Coronary artery (tissue), 2 donors: ENCODE data around the gene LRRC61.

Source experiments
- DNase-seq: peaks from one replicate; pipeline ENCODE4 v3.0.0-alpha.2; 2017; ENCODE audit warnings: low spot score
- H3K27ac ChIP-seq, 2 donors: fragments of 200-600 bp; sonication (generic); one replicate each; pipeline ENCODE4 v1.5.1; 2016 to 2019
- H3K4me3 ChIP-seq: fragments of 200-600 bp; sonication (generic); 2 replicates; pipeline ENCODE4 v1.5.1; 2016; ENCODE audit warnings: mild to moderate bottlenecking, moderate library complexity
- CTCF ChIP-seq: fragments of 200-600 bp; sonication (generic); IDR thresholded peaks from one replicate; pipeline ENCODE4 v1.5.1; 2019; ENCODE audit warnings: antibody characterized with exemption

LRRC61 gene

DNA sequence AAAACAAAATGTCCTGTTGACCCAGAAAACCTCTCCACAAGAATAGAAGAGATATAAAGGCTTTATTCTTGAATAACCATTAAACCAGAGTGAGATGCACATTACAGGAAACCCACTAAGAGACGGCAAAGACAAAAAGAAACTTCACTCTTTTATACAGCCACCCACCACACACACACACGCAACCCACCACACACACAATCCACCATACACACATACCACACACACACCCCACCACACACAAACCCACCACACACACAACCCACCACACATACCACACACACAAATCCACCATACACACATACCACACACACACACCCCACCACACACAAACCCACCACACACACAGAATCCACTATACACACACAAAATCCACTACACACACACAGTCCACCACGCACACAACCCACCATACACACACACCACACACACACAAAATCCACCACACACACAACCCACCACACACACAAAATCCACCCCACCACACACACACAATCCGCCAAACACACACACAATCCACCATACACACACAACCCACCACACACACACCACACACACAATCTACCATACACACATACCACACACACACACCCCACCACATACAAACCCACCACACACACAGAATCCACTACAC, 36.0 kb downstream of the LRRC61 start:
- DNase-seq, result no peak
- Histone ChIP-seq H3K4me3 (no peak overlapping the region), H3K27ac (no peak overlapping the region)
- no peak for TF ChIP-seq CTCF

DNA sequence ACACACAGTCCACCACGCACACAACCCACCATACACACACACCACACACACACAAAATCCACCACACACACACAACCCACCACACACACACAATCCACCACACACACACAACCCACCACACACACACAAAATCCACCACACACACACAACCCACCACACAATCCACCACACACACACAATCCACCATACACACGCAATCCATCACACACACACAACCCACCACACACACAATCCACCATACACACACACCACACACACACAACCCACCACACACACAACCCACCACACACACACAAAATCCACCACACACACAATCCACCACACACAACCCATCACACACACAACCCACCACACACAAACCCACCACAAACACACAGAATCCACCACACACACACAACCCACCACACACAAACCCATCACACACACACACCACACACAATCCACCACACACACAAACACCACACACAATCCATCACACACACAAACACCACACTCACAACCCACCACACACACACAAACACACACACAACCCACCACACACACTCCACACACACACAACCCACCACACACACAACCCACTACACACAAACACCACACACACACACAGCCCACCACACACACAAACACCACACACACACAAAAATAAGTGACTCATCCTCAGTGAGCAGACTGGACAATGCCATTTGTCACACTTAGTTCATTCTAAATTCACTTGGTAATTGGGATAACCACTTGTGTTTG, 36.6 kb downstream of the LRRC61 start:
- Histone ChIP-seq H3K4me3 (no peak overlapping the region), H3K27ac (no peak overlapping the region)
- DNase-seq, result no peak
- no peak for TF ChIP-seq CTCF

DNA sequence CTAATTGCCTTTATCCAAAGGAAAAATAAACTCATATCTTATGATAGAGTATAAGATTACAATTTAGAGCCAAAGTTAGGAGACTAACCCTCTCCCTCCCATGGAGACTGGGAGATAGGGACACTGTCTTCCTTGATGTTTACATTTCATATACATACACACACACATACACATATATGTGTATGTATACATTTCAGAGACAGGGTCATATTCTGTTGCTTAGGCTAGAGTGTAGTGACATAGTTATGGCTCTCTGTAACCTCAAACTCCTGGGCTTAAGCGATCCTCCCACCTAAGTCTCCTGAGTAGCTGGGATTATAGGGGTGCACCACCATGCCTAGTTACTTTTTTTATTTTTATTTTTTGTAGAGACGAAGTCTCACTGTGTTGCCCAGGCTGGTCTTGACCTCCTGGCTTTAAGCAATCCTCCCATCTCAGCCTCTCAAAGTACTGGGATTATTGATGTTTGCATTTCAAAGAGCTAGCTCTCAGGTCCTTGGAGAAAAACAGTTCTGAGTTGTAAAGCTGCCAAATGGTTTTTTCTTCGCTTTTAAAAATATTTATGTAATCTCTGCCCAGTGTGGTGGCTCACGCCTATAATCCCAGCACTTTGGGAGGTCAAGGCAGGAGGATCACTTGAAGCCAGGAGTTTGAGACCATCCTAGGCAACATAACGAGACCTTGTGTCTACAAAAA, 37.4 kb downstream of the LRRC61 start:
- Histone ChIP-seq H3K4me3 (no peak overlapping the region), H3K27ac (no peak overlapping the region)
- no peak for DNase-seq
- TF ChIP-seq CTCF, result no peak

DNA sequence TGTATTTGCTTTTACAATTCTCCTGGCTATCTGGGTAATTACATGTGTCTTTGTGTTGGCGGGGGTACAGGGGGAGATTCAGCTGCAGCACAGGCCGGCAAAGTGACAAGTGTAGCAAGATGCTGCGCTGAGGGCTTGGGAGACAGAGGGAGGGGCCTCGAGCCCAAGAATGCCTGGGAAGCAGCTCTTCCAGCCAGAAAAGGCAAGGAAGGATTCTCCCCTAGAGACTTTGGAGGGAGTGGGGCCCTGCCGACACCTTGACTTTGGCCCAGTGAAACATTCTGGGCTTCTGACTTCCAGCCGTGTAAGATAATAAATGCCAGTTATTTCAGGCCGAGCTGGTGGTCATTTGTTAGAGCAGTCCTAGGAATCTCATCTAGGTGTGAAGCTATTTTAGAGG, 38.2 kb downstream of the LRRC61 start:
- no peak for TF ChIP-seq CTCF
- no peak for DNase-seq

GRCh38 chr7:150361807-150362621, 38.9 kb downstream of the LRRC61 start:
- DNase-seq, result no peak
- no peak for TF ChIP-seq CTCF
- Histone ChIP-seq H3K4me3 (no peak overlapping the region), H3K27ac (no peak overlapping the region)

More for the DNA sequence above, 38.2 kb downstream of the LRRC61 start:
- Histone ChIP-seq H3K4me3 (no peak overlapping the region), H3K27ac (no peak overlapping the region)

- TF ChIP-seq CTCF, result no peak
- no peak overlapping the region for H3K27ac ChIP-seq
These were observed 40.2 kb downstream of the LRRC61 start for GRCh38 chr7:150363370-150363769.

More at GRCh38 chr7:150363370-150363769, 40.2 kb downstream of the LRRC61 start:
- no peak overlapping the region for H3K4me3 ChIP-seq
- DNase-seq, result no peak
